Neuronal stem cell (in vitro differentiated cells): ENCODE results near the gene HEXD. TPM values are rescaled to one million over a fixed set of nuclear protein-coding genes. Genes with fewer than 3 reads are reported as not detected.

Source experiments
- DNase-seq: peaks from one replicate; pipeline ENCODE4 v3.0.0-alpha.2; 2013; ENCODE audit warnings: low spot score
- H2AFZ ChIP-seq: one replicate; pipeline ENCODE4 v1.6.1; 2013; ENCODE audit warnings: mild to moderate bottlenecking, low read length, inconsistent platforms
- H2AK5ac ChIP-seq: 2 replicates; pipeline ENCODE4 v1.6.1; 2013; ENCODE audit warnings: low read depth, mild to moderate bottlenecking, inconsistent platforms, low read length, moderate library complexity, mixed read lengths
- H2BK120ac ChIP-seq: 2 replicates; pipeline ENCODE4 v1.6.1; 2013; ENCODE audit warnings: low read depth, mild to moderate bottlenecking, inconsistent platforms, low read length, moderate library complexity, mixed read lengths
- H2BK12ac ChIP-seq: one replicate; pipeline ENCODE4 v1.6.1; 2013; ENCODE audit warnings: low read length, inconsistent platforms
- H2BK15ac ChIP-seq: 2 replicates; pipeline ENCODE4 v1.6.1; 2013; ENCODE audit warnings: mild to moderate bottlenecking, low read length, inconsistent platforms, mixed read lengths
- H2BK5ac ChIP-seq: one replicate; pipeline ENCODE4 v1.6.1; 2013; ENCODE audit warnings: inconsistent platforms, mild to moderate bottlenecking, low read length, moderate library complexity
- H3K14ac ChIP-seq: one replicate; pipeline ENCODE4 v1.6.1; 2013; ENCODE audit warnings: low read length, inconsistent platforms
- H3K18ac ChIP-seq: 2 replicates; pipeline ENCODE4 v1.6.1; 2013; ENCODE audit warnings: low read length, inconsistent platforms
- H3K23ac ChIP-seq: 2 replicates; pipeline ENCODE4 v1.6.1; 2013; ENCODE audit warnings: low read depth, mild to moderate bottlenecking, mixed read lengths, low read length, inconsistent platforms; ENCODE audit not compliant: poor library complexity
- H3K27ac ChIP-seq: replicated peaks from 3 replicates; pipeline ENCODE4 v1.5.1; 2013; ENCODE audit warnings: low read length, inconsistent platforms
- H3K27me3 ChIP-seq, 3 experiments: 2 replicates each; pipeline ENCODE4 v1.6.1; 2013; ENCODE audit warnings: low read length in 3 of 3, mild to moderate bottlenecking in 2 of 3, inconsistent platforms in 1 of 3, low read depth in 1 of 3, mixed read lengths in 1 of 3, moderate library complexity in 1 of 3; ENCODE audit not compliant: control insufficient read depth in 3 of 3, insufficient read depth in 3 of 3
- H3K36me3 ChIP-seq, 2 donors: replicated peaks in 1 of 2; 2 replicates each; pipeline ENCODE4 v1.6.1; 2013; ENCODE audit warnings: low read length in 2 of 2; ENCODE audit not compliant: control insufficient read depth in 2 of 2, insufficient read depth in 2 of 2
- H3K4ac ChIP-seq: 2 replicates; pipeline ENCODE4 v1.6.1; 2013; ENCODE audit warnings: inconsistent platforms, mild to moderate bottlenecking, low read length, moderate library complexity
- H3K4me1 ChIP-seq, 2 donors: 1 replicate in 1 of 2; 2 replicates in 1 of 2; pipeline ENCODE4 v1.6.1; 2013; ENCODE audit warnings: low read length in 2 of 2, low read depth in 1 of 2; ENCODE audit not compliant: control insufficient read depth in 2 of 2, insufficient read depth in 1 of 2
- H3K4me2 ChIP-seq: one replicate; pipeline ENCODE4 v1.6.1; 2013; ENCODE audit warnings: mild to moderate bottlenecking, low read length, inconsistent platforms; ENCODE audit not compliant: insufficient read depth, poor library complexity, severe bottlenecking
- H3K4me3 ChIP-seq, 2 donors: 2 replicates each; pipeline ENCODE4 v1.5.1; 2013; ENCODE audit warnings: low read length in 2 of 2, mild to moderate bottlenecking in 2 of 2, inconsistent platforms in 1 of 2, moderate library complexity in 1 of 2
- H3K79me1 ChIP-seq: one replicate; pipeline ENCODE4 v1.6.1; 2013; ENCODE audit warnings: low read depth, mild to moderate bottlenecking, inconsistent platforms, low read length, moderate library complexity
- H3K9ac ChIP-seq: one replicate; pipeline ENCODE4 v1.6.1; 2013; ENCODE audit warnings: mild to moderate bottlenecking, low read depth, low read length, inconsistent platforms; ENCODE audit not compliant: poor library complexity
- H3K9me3 ChIP-seq, 2 donors: replicated peaks in 1 of 2; 2 replicates each; pipeline versions ENCODE3 to v1.6.1; 2013; ENCODE audit warnings: low read length in 2 of 2, mild to moderate bottlenecking in 2 of 2, inconsistent platforms in 1 of 2, low read depth in 1 of 2, mixed read lengths in 1 of 2, moderate library complexity in 1 of 2; ENCODE audit not compliant: control insufficient read depth in 2 of 2, insufficient read depth in 1 of 2
- H4K8ac ChIP-seq: one replicate; pipeline ENCODE4 v1.6.1; 2013; ENCODE audit warnings: low read depth, mild to moderate bottlenecking, inconsistent platforms, low read length, moderate library complexity
- H4K91ac ChIP-seq: one replicate; pipeline ENCODE4 v1.6.1; 2013; ENCODE audit warnings: low read length, low read depth, mild to moderate bottlenecking, inconsistent platforms; ENCODE audit not compliant: poor library complexity
- WGBS, 2 donors: extraction: QIAGEN DNeasy Blood & Tissue Kit; methylation state at CpG; one replicate each; pipeline ENCODE4 v1.1.7; 2013; ENCODE audit warnings: missing lambda C conversion rate in 2 of 2, mixed read lengths in 1 of 2; ENCODE audit not compliant: insufficient read length in 2 of 2, insufficient replicate concordance in 1 of 2; ENCODE audit errors: extremely low coverage in 2 of 2; 5-methylcytosine and 5-hydroxymethylcytosine counted together
- small RNA-seq: library from polyadenylated mRNA; stranded (forward); fragments of <200 nt; extraction: miRNeasy Mini kit (QIAGEN cat#:217004); gene quantifications from one replicate; pipeline ENCODE3, GENCODE V24; 2013; ENCODE audit not compliant: insufficient read depth

Gene HEXD

GRCh38 chr17:82490512-82491195 lies 72.5 kb downstream of the HEXD start:
- Histone ChIP-seq H2BK120ac (no peak overlapping the region), H2BK15ac (peak overlapping the region; percentile 24), H2AK5ac (peak overlapping the region; percentile 33), H2BK5ac (no peak overlapping the region), H2AFZ (no peak overlapping the region), H3K27ac (no peak overlapping the region), H3K9me3 (no peaks in the 10 kb centered on the region), H3K79me1 (peaks cover 2% of the 10 kb centered on the region), H2BK12ac (peak overlapping the region; percentile 90), H3K4ac (peak overlapping the region; percentile 89), H3K9ac (peak overlapping the region; percentile 76), H4K8ac (no peak overlapping the region), H4K91ac (no peak overlapping the region), H3K36me3 (peaks cover 23 to 39% of the 10 kb centered on the region in 2 donors), H3K27me3 (no peaks in the 10 kb centered on the region), H3K4me3 (no peak overlapping the region), H3K4me1 (peaks cover 0 to 8% of the 10 kb centered on the region in 2 donors), H3K4me2 (no peak overlapping the region), H3K23ac (peak overlapping the region; percentile 81), H3K14ac (peak overlapping the region; percentile 97), H3K18ac (no peak overlapping the region)
- no CpG with 5 or more reads among the region's 25 CpGs for WGBS, 2 donors
- no peak for DNase-seq

- Histone ChIP-seq H2AFZ (no peak overlapping the region), H3K9me3 (no peaks in the 10 kb centered on the region), H2AK5ac (peak overlapping the region; percentile 33), H3K36me3 (peaks cover 18 to 34% of the 10 kb centered on the region in 2 donors), H3K27ac (no peak overlapping the region), H2BK5ac (no peak overlapping the region), H3K4me2 (no peak overlapping the region), H4K8ac (no peak overlapping the region), H2BK15ac (peak overlapping the region; percentile 24), H4K91ac (no peak overlapping the region), H3K9ac (peak overlapping the region; percentile 76), H3K14ac (no peak overlapping the region), H3K79me1 (no peaks in the 10 kb centered on the region), H2BK120ac (no peak overlapping the region), H3K23ac (peak overlapping the region; percentile 81), H3K4me3 (no peak overlapping the region), H2BK12ac (peak overlapping the region; percentile 90), H3K27me3 (peaks cover 0 to 4% (median 0%) of the 10 kb centered on the region in 3 experiments), H3K4me1 (peaks cover 0 to 8% of the 10 kb centered on the region in 2 donors), H3K4ac (peak overlapping the region; percentile 89), H3K18ac (no peak overlapping the region)
- DNase-seq, result no peak
- no CpG with 5 or more reads among the region's 10 CpGs for WGBS, 2 donors
Measured at GRCh38 chr17:82491196-82491530, 73.0 kb downstream of the HEXD start.

GRCh38 chr17:82491533-82491932 lies 73.4 kb downstream of the HEXD start:
- H2AFZ ChIP-seq, result no peak overlapping the region
- H4K8ac ChIP-seq, result no peak overlapping the region
- H3K79me1 ChIP-seq, result no peaks in the 10 kb centered on the region
- no peaks in the 10 kb centered on the region for H3K9me3 ChIP-seq
- no peak overlapping the region for H3K4me3 ChIP-seq
- no peak overlapping the region for H2BK5ac ChIP-seq
- no peak overlapping the region for H3K27ac ChIP-seq
- H3K14ac ChIP-seq, result no peak overlapping the region
- no peak for DNase-seq
- H3K18ac ChIP-seq, result no peak overlapping the region
- H3K4ac ChIP-seq, result no peak overlapping the region
- H2BK15ac ChIP-seq, result no peak overlapping the region
- H4K91ac ChIP-seq, result no peak overlapping the region
- no peak overlapping the region for H2AK5ac ChIP-seq
- H3K9ac ChIP-seq, result no peak overlapping the region
- no peak overlapping the region for H3K23ac ChIP-seq
- peaks cover 14 to 31% of the 10 kb centered on the region in 2 donors for H3K36me3 ChIP-seq
- peaks cover 0 to 7% (median 0%) of the 10 kb centered on the region in 3 experiments for H3K27me3 ChIP-seq
- no CpG with 5 or more reads among the region's 15 CpGs for WGBS, 2 donors
- H2BK12ac ChIP-seq, result no peak overlapping the region
- no peak overlapping the region for H3K4me2 ChIP-seq
- H3K4me1 ChIP-seq, result peaks cover 0 to 8% of the 10 kb centered on the region in 2 donors
- no peak overlapping the region for H2BK120ac ChIP-seq

Small RNA genes lying within 50 kb of the gene (small RNA-seq; reads per million reads assigned to genes)
- not detected for gene RF00019
